ENCODE measurements around the gene SYNE4. TPM values are rescaled to one million over a fixed set of nuclear protein-coding genes. Genes with fewer than 3 reads are reported as not detected.

Gene SYNE4
- polyA plus RNA-seq, 1 of the 3 experiments (the other 2 are of a cell fraction): 0.48 TPM

GRCh38 chr19:36014012-36014924 is 5.7 kb upstream of the SYNE4 start, which contains the start of gene ALKBH6 (continued):
- TF ChIP-seq SIN3A (IDR thresholded peaks at IDR 0.05; ENCODE audit: borderline replicate concordance, low read depth, low read length) (peak; percentile 92; the same call in 1 of the 2 replicates), MEF2A (IDR thresholded peaks at IDR 0.05; ENCODE audit: borderline replicate concordance, low read depth) (no peak), MXI1 (IDR thresholded peaks at IDR 0.05; ENCODE audit: low read depth, low read length) (peak; percentile 97), TEAD4 (IDR thresholded peaks at IDR 0.05; ENCODE audit: borderline replicate concordance, insufficient read depth) (no peak), RAD21 (IDR thresholded peaks at IDR 0.05; ENCODE audit: low read length) (no peak), FOSL2 (IDR thresholded peaks at IDR 0.05; ENCODE audit: borderline replicate concordance, low read depth) (no peak), FOXJ3 (CRISPR knock-in tag; IDR thresholded peaks at IDR 0.05) (no peak), CHD2 (IDR thresholded peaks at IDR 0.05; ENCODE audit: low read length, partially characterized antibody) (peak; percentile 97), SMC3 (IDR thresholded peaks at IDR 0.05; ENCODE audit: low read depth, low read length) (no peak), RCOR1 (IDR thresholded peaks at IDR 0.05; ENCODE audit: low read length) (no peak), TCF12 (IDR thresholded peaks at IDR 0.05) (no peak), JUND (IDR thresholded peaks at IDR 0.05) (no peak), GABPA (IDR thresholded peaks at IDR 0.05; ENCODE audit: low read depth) (peak; percentile 58; the same call in 1 of the 2 replicates)
- TF ChIP-seq, protein P1, sequence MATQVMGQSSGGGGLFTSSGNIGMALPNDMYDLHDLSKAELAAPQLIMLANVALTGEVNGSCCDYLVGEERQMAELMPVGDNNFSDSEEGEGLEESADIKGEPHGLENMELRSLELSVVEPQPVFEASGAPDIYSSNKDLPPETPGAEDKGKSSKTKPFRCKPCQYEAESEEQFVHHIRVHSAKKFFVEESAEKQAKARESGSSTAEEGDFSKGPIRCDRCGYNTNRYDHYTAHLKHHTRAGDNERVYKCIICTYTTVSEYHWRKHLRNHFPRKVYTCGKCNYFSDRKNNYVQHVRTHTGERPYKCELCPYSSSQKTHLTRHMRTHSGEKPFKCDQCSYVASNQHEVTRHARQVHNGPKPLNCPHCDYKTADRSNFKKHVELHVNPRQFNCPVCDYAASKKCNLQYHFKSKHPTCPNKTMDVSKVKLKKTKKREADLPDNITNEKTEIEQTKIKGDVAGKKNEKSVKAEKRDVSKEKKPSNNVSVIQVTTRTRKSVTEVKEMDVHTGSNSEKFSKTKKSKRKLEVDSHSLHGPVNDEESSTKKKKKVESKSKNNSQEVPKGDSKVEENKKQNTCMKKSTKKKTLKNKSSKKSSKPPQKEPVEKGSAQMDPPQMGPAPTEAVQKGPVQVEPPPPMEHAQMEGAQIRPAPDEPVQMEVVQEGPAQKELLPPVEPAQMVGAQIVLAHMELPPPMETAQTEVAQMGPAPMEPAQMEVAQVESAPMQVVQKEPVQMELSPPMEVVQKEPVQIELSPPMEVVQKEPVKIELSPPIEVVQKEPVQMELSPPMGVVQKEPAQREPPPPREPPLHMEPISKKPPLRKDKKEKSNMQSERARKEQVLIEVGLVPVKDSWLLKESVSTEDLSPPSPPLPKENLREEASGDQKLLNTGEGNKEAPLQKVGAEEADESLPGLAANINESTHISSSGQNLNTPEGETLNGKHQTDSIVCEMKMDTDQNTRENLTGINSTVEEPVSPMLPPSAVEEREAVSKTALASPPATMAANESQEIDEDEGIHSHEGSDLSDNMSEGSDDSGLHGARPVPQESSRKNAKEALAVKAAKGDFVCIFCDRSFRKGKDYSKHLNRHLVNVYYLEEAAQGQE (IDR thresholded peaks at IDR 0.05; ENCODE audit: low read depth, low read length): peak; percentile 75
- TF ChIP-seq, protein P2, sequence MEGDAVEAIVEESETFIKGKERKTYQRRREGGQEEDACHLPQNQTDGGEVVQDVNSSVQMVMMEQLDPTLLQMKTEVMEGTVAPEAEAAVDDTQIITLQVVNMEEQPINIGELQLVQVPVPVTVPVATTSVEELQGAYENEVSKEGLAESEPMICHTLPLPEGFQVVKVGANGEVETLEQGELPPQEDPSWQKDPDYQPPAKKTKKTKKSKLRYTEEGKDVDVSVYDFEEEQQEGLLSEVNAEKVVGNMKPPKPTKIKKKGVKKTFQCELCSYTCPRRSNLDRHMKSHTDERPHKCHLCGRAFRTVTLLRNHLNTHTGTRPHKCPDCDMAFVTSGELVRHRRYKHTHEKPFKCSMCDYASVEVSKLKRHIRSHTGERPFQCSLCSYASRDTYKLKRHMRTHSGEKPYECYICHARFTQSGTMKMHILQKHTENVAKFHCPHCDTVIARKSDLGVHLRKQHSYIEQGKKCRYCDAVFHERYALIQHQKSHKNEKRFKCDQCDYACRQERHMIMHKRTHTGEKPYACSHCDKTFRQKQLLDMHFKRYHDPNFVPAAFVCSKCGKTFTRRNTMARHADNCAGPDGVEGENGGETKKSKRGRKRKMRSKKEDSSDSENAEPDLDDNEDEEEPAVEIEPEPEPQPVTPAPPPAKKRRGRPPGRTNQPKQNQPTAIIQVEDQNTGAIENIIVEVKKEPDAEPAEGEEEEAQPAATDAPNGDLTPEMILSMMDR (IDR thresholded peaks at IDR 0.05): no peak
- TF ChIP-seq, protein P3, sequence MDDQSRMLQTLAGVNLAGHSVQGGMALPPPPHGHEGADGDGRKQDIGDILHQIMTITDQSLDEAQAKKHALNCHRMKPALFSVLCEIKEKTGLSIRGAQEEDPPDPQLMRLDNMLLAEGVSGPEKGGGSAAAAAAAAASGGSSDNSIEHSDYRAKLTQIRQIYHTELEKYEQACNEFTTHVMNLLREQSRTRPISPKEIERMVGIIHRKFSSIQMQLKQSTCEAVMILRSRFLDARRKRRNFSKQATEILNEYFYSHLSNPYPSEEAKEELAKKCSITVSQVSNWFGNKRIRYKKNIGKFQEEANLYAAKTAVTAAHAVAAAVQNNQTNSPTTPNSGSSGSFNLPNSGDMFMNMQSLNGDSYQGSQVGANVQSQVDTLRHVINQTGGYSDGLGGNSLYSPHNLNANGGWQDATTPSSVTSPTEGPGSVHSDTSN (IDR thresholded peaks at IDR 0.05): peak; percentile 57
- TF ChIP-seq, protein P4, sequence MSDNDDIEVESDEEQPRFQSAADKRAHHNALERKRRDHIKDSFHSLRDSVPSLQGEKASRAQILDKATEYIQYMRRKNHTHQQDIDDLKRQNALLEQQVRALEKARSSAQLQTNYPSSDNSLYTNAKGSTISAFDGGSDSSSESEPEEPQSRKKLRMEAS (IDR thresholded peaks at IDR 0.05; ENCODE audit: low read depth): peak; percentile 69
